Activated CD4-positive, alpha-beta T cell treated with anti-CD3 and anti-CD28 coated beads, Interleukin-2, amount 50 U/mL, for 48 hours (primary cell): ENCODE measurements around the gene AJUBA.

Source experiments
- DNase-seq, 2 experiments: peaks; one replicate each; pipeline ENCODE4 v3.0.0-alpha.2; 2020

Gene AJUBA

GRCh38 chr14:22929961-22930364, 52.4 kb downstream of the AJUBA start:
- no peak for DNase-seq

DNA sequence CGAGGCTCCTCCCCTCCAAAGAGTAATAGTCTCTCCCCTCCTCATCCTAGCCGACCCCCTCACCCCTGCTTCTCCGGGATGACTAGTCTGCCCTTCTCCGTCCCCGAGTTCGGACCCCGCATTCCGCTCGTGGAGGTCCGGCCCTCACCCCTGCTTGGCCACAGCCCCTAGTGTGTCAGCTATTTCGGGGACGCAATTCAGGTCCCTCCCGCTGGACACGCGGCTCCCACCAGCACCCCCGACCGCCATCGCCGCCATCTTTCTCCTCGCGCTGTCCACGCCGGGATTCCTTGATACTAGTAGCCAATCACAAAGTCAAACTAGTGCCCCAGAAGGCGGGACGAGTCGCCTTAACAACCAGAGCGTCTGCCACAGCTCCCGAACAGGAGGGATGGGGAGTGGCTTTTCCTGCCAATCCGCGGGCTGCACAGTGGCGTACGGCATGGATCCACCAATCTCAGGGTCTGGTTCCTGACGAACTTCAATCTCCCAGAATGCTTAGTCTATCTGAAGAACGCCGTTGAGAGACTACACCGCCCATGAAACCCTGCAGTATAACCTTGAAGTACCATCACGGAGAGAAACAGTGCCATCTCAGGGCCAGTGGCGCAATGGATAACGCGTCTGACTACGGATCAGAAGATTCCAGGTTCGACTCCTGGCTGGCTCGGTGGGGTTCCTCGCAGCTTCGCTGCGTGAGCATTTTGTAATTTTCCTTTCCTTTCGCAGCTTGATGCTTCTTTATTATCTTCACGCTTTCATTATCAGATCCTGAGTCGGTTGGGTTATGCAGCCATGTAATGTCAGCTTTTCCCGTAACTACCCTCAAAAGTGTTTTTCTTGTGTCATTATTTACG, 53.0 kb downstream of the AJUBA start, which contains the start of gene PRMT5:
PRMT5 (minus strand) TSS at position 273 of the 857 bp plus-strand sequence; CDS start at position 258, 15 bp downstream.
- peak; percentile 96 to 98 for DNase-seq

- DNase-seq = peak in 1 of 2 experiments; percentile 7
Measured at GRCh38 chr14:22928237-22929103, 53.9 kb downstream of the AJUBA start.

GRCh38 chr14:22926316-22926715, 56.0 kb downstream of the AJUBA start:
- no peak for DNase-seq

DNA sequence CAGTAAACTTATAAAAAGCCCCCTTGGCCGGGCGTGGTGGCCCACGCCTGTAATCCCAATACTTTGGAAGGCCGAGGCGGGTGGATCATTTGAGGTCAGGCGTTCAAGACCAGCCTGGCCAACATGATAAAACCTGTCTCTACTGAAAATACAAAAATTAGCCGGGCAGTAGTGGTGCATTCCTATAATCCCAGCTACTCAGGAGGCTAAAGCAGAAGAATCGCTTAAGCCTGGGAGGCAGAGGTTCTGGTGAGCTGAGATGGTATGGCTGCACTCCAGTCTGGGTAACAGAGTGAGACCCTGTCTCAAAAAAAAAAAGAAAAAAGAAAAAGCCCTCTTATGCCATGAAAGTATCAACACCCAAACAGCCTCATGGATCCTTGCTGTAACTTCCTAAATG, 56.8 kb downstream of the AJUBA start:
- no peak for DNase-seq

DNA sequence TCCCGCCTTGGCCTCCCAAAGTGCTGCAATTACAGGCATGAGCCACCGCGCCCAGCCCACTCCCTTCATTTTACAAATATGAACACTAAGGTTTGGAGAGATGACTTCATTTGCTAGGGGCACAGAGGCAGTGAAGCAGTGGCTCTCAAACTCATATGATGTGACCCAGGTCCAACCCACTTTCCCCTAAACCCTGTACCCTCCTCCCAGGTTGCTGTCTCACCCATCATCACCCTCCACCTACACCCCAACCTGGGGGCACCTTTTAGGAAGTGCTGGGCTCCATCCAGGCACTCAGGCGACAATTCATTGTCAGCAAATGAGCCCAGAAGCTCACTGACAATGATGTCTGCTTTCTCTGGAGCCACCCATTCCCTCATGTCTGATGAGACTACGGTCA, 58.6 kb downstream of the AJUBA start:
- DNase-seq = no peak

GRCh38 chr14:22922294-22922693, 60.1 kb downstream of the AJUBA start:
- no peak for DNase-seq
